Colonic mucosa (tissue), 4 donors: ENCODE measurements around the gene BCAS3. TPM values are rescaled to one million over a fixed set of nuclear protein-coding genes. Genes with fewer than 3 reads are reported as not detected.
A peak's percentile ranks its signal among the peaks of the same experiment; 100 is the strongest.

Experiments used
- DNase-seq: peaks from one replicate; pipeline ENCODE4 v3.0.0-alpha.2; 2020
- H3K27ac ChIP-seq: fragments of 200-600 bp; one replicate; pipeline ENCODE4 v1.8.0; 2021
- H3K27me3 ChIP-seq: fragments of 200-600 bp; one replicate; pipeline ENCODE4 v1.8.0; 2021
- H3K36me3 ChIP-seq: fragments of 200-600 bp; one replicate; pipeline ENCODE4 v1.8.0; 2021
- H3K4me1 ChIP-seq: fragments of 200-600 bp; one replicate; pipeline ENCODE4 v1.8.0; 2021; ENCODE audit warnings: mild to moderate bottlenecking
- H3K4me3 ChIP-seq: fragments of 200-600 bp; one replicate; pipeline ENCODE4 v1.8.0; 2021
- H3K9ac ChIP-seq, 2 donors: one replicate each; pipeline ENCODE4 v1.7.0; 2013; ENCODE audit warnings: control low read depth in 2 of 2, low read depth in 2 of 2, low read length in 2 of 2
- H3K9me3 ChIP-seq: fragments of 200-600 bp; one replicate; pipeline ENCODE4 v1.8.0; 2021
- intact Hi-C: fragments of 100-400 bp; cut with DNase I; formaldehyde crosslinking; loops from one replicate; pipeline ENCODE4 v1.14.1; 2022
- total RNA-seq, 2 donors: library from RNA; stranded (reverse); fragmentation: NEBNext Ultra II Directional in 1 of 2; extraction: Animal tissue kit (Norgen Biotek cat#: 25700) in 1 of 2; gene quantifications; one replicate each; pipeline ENCODE4 v1.2.1, GENCODE V29; 2021
- TF ChIP-seq, protein P1 (sequence below): fragments of 200-600 bp; IDR thresholded peaks from one replicate; pipeline ENCODE4 v1.8.0; 2022; ENCODE audit warnings: antibody characterized with exemption, mild to moderate bottlenecking
- donor health status: healthy.
- donor health status: DM: no; HTN: no; CAD: no.
- donor health status: DM: no; HTN: no; CAD: no.

BCAS3 gene
- total RNA-seq, 2 donors from 2014 or later = 11.0 to 17.8 TPM

DNA sequence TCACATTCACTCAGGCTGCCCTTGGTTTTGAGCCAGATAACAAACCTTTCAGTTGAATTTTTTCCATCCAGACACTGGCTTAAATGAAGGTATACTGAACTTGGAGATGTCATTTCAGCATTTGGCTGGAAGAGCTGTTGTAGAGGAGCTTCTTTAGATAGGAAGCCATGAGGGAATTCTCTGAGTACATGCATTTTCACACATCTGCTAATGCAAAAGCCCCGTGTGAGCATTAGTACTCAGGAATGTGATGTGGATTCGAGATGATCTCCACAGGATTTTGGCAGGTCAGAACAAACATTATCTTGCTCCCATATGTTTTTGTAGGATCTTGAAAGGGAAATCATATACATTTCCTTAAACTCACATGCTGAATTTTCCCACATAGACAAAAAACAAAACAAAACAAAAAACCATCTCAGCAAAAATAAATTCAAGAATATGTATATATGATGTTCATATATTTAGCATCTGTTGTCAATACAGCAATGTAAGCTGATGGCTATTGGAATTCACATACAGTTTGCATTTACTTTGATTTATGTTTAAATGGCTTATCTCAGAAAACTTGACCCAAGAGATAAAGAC, 444.8 kb downstream of the BCAS3 start:
- no peak overlapping the region for H3K4me3 ChIP-seq
- intact Hi-C loops = no loop called here
- no peak for DNase-seq

DNA sequence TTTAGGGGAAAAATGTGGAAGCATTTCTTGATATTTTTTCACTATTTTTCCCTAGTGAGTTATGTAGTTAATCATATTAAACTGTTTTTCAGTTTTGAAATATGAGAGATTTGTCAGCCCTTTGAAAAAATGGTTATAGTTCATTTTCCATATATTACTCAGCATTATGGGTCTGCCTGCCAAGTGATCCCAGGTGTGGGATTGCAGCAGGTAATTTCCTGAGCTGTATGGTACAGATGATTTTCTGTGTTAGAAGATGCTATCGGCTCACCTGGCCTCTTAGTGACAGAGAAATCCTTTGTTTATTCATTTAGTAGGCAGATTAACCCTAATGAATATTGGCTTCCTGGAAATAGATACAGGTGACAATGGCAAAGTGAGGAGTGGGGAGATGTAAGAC, 446.9 kb downstream of the BCAS3 start:
- Histone ChIP-seq H3K9me3 (no peaks in the 10 kb centered on the region), H3K4me1 (no peaks in the 10 kb centered on the region), H3K36me3 (no peaks in the 10 kb centered on the region), H3K4me3 (no peak overlapping the region), H3K27me3 (no peaks in the 10 kb centered on the region), H3K27ac (no peak overlapping the region), H3K9ac (no peak overlapping the region)
- intact Hi-C loops = no loop called here
- no peak for DNase-seq
- TF ChIP-seq, protein P1, sequence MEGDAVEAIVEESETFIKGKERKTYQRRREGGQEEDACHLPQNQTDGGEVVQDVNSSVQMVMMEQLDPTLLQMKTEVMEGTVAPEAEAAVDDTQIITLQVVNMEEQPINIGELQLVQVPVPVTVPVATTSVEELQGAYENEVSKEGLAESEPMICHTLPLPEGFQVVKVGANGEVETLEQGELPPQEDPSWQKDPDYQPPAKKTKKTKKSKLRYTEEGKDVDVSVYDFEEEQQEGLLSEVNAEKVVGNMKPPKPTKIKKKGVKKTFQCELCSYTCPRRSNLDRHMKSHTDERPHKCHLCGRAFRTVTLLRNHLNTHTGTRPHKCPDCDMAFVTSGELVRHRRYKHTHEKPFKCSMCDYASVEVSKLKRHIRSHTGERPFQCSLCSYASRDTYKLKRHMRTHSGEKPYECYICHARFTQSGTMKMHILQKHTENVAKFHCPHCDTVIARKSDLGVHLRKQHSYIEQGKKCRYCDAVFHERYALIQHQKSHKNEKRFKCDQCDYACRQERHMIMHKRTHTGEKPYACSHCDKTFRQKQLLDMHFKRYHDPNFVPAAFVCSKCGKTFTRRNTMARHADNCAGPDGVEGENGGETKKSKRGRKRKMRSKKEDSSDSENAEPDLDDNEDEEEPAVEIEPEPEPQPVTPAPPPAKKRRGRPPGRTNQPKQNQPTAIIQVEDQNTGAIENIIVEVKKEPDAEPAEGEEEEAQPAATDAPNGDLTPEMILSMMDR = no peak

More for the DNA sequence above, 444.8 kb downstream of the BCAS3 start:
- Histone ChIP-seq H3K27me3 (no peaks in the 10 kb centered on the region), H3K27ac (no peak overlapping the region), H3K9ac (no peak overlapping the region), H3K4me1 (no peaks in the 10 kb centered on the region), H3K9me3 (no peaks in the 10 kb centered on the region), H3K36me3 (no peaks in the 10 kb centered on the region)
- TF ChIP-seq, protein P1 = no peak

DNA sequence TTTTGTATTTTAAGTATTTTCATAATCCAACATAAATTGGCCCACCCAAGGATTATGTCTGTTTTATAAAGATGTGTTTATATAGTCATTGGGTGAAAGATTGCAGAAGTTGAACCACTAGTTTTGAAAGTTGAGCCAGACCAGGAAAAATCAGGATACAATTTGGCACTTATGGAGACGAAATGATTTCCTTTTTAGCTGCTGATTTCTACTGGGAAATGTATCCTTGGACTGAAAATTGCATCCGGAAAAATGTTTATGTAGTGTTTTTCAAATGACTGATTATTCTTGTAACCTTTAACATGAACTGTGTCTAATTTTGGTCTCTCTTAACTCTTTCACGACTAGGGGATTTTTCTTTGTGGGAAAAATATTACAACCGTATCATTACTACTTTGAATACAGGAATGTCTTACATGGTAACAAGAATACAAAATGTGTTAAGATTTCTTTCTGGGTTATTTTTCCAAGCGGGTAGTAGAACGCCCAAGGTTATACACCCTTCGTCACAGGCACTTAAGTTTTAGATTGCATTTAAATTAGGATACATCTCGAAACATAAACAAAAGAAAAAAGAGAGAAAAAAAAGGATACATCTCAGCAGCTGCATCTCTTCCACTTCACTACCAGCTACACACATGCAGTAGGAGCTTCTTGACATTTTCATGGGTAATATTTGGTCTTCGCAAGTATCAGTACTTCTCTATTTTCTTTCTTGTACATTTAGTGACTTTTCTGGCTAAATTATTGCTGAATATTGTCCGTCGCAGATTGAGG, 449.0 kb downstream of the BCAS3 start:
- TF ChIP-seq, protein P1 = no peak
- no peaks in the 10 kb centered on the region for H3K27me3 ChIP-seq
- intact Hi-C loops = no loop called here
- H3K9ac ChIP-seq = no peak overlapping the region
- no peaks in the 10 kb centered on the region for H3K4me1 ChIP-seq
- H3K4me3 ChIP-seq = no peak overlapping the region
- no peak for DNase-seq
- no peaks in the 10 kb centered on the region for H3K36me3 ChIP-seq
- no peak overlapping the region for H3K27ac ChIP-seq
- no peaks in the 10 kb centered on the region for H3K9me3 ChIP-seq

DNA sequence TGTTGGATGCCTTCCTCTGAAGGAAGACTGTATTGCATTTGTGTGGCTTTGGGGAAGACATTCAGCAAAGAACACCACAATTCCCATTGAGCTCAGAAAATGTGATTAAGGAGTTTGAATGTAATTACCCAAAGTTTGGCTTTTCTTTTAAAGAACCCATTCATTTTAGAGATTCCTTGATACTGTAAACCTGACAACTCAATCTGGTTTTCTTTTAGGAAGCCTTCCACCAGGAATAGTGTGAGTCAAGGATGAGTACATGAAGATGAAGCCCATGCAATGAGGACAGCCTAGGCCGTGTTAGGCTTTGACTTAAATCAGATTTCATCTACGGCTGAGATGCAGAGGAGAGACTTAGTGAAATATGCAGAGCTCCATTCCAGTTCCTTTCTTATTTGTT, 450.3 kb downstream of the BCAS3 start:
- H3K9me3 ChIP-seq = no peaks in the 10 kb centered on the region
- no peaks in the 10 kb centered on the region for H3K36me3 ChIP-seq
- DNase-seq = no peak
- H3K27ac ChIP-seq = no peak overlapping the region
- no peaks in the 10 kb centered on the region for H3K4me1 ChIP-seq
- no peaks in the 10 kb centered on the region for H3K27me3 ChIP-seq
- no peak overlapping the region for H3K4me3 ChIP-seq
- intact Hi-C loops = no loop called here
- H3K9ac ChIP-seq = no peak overlapping the region
- TF ChIP-seq, protein P1 = no peak

DNA sequence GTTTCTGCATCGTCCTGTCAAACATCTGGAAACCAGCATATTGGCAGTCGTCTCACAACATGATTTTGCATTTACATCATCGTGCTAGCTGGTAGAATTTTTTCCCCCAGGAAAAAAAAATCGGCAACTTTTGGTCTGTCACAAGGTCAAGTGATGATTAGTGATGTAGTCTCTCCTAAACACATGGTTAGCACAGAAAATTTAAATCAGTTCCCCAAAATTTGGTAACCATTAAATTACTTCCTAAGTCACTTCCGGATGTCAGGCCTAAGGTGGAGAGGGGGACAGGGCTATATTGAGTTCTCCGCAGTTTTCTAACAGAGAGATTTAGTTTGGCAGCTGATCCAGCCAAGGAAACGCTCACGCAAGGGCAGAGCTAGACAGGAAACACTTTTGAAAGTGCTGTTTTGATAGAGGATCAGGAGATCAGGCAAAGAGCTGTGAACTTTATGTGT, 451.0 kb downstream of the BCAS3 start:
- TF ChIP-seq, protein P1 = no peak
- Histone ChIP-seq H3K27me3 (no peaks in the 10 kb centered on the region), H3K4me1 (no peaks in the 10 kb centered on the region), H3K9me3 (no peaks in the 10 kb centered on the region), H3K9ac (peak overlapping the region in 1 of 2 donors; percentile 19), H3K36me3 (no peaks in the 10 kb centered on the region), H3K4me3 (no peak overlapping the region), H3K27ac (no peak overlapping the region)
- intact Hi-C loops = no loop called here
- no peak for DNase-seq
